HAP-1 (cell line): ENCODE data around the gene AP2A2.

Source experiments
- DNase-seq, 2 experiments: peaks; one replicate each; pipeline ENCODE4 v3.0.0-alpha.2; 2016 to 2020; ENCODE audit warnings: low spot score in 2 of 2
- H3K27me3 ChIP-seq: fragments of 250-450 bp; sonication (Bioruptor Pico); 2 replicates; pipeline ENCODE4 v1.5.1; 2020; ENCODE audit warnings: low read depth, mild to moderate bottlenecking, moderate library complexity
- H3K36me3 ChIP-seq: fragments of 250-450 bp; sonication (Bioruptor Pico); replicated peaks from 2 replicates; pipeline ENCODE4 v1.5.1; 2020; ENCODE audit warnings: mild to moderate bottlenecking
- H3K4me1 ChIP-seq: fragments of 250-450 bp; sonication (Bioruptor Pico); 2 replicates; pipeline ENCODE4 v1.5.1; 2020; ENCODE audit warnings: mild to moderate bottlenecking
- H3K4me3 ChIP-seq: fragments of 250-450 bp; sonication (Bioruptor Pico); 2 replicates; pipeline ENCODE4 v1.5.1; 2020; ENCODE audit warnings: mild to moderate bottlenecking, moderate library complexity
- H3K9me3 ChIP-seq: fragments of 250-450 bp; sonication (Bioruptor Pico); 2 replicates; pipeline ENCODE4 v1.5.1; 2020; ENCODE audit warnings: mild to moderate bottlenecking, moderate library complexity
- in situ Hi-C: fragments of 300-500 bp; cut with MboI; formaldehyde crosslinking; loops from 3 replicates; pipeline ENCODE4 v1.14.3; 2020; ENCODE audit warnings: low sequenced_read_pairs, inconsistent platforms, mixed read lengths

AP2A2 gene

DNA sequence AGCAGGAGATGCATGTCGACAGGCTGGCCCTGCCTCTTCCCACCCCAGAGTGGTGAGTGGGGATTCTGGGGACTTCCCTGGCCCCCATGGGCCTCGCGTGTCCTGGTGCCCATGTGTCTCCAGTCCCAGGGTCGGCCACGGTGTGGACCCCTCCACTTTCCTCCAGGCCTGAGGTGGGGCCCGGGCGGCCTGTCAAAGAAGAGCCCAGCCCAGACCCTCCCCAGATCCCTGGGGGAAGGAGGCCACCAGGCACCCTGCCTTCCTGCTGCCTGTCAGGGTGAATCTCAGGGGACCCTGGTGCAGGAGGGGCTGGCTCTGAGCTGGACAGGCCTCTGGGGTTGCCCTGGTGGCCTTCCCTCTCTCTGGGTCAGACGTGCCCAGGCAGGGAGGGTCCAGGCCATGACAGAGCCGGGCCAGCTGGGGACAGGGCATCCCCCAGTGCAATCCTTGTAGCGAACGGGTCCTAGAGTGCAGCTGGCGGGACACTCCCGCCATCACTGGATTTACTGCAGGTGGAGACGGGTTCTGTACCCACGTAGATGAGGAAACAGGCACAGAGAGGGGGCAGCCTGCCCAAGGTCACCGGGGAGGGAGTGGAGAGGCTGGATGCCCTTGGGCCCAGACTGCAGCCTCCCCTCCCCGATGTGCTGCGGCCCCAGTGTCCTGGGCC is 124.4 kb downstream of the AP2A2 start:
- Histone ChIP-seq H3K9me3 (no peaks in the 10 kb centered on the region), H3K4me3 (no peak overlapping the region), H3K4me1 (no peaks in the 10 kb centered on the region), H3K27me3 (peaks cover 31% of the 10 kb centered on the region), H3K36me3 (no peaks in the 10 kb centered on the region)
- DNase-seq, result no peak
- in situ Hi-C loops, result loop anchor here (10.0 kb wide), 1 partner anchor 195 kb away; no protein-coding TSS in a partner anchor

- Histone ChIP-seq H3K9me3 (no peaks in the 10 kb centered on the region), H3K36me3 (no peaks in the 10 kb centered on the region), H3K4me3 (no peak overlapping the region), H3K27me3 (peaks cover 35% of the 10 kb centered on the region), H3K4me1 (no peaks in the 10 kb centered on the region)
- DNase-seq, result peak; percentile 63 to 82
- in situ Hi-C loops, result loop anchor here (10.0 kb wide), 1 partner anchor 196 kb away; no protein-coding TSS in a partner anchor
These were observed 125.1 kb downstream of the AP2A2 start for GRCh38 chr11:1050581-1051355.

DNA sequence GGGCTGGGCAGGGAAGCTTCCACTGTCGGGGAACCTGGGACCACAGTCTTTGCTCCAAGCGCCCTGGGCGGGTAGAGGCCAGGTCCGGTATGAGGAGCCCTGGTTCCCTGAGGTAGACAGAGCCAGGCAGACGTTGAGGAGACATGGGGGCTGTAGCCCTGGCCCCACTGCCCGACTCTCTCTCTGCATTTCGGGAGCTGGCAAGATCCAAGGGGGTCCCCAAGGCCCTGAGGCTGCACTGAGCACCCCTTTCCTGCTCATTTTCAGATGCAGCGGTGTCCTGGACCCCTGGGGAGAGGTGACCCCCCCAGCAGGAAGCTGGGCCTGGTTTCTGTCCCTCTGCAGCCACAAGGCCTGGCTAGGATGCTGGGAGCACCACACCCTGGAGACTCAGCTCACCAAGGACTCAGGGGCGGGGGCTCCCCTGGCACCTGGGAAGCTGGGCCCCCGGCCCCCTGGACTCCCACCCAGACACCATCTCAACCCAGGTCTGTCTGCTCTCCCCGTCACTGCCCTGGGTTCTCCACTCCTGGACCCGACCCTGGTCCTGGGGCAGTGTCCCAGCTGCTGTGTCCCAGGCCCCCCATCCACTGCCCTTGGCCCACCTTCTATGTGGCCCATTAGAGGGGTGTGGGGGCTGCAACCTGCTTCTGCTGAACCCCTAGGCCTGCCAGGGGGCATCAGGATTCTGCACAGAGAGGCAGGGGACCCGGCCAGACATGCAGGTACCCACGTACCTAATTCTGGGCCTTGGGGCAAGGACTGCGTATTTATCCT is 125.9 kb downstream of the AP2A2 start:
- Histone ChIP-seq H3K27me3 (peaks cover 35% of the 10 kb centered on the region), H3K4me1 (no peaks in the 10 kb centered on the region), H3K9me3 (no peaks in the 10 kb centered on the region), H3K36me3 (no peaks in the 10 kb centered on the region), H3K4me3 (no peak overlapping the region)
- no peak for DNase-seq
- in situ Hi-C loops, result loop anchor here (10.0 kb wide), 1 partner anchor 197 kb away; no protein-coding TSS in a partner anchor

- Histone ChIP-seq H3K9me3 (no peaks in the 10 kb centered on the region), H3K36me3 (no peaks in the 10 kb centered on the region), H3K4me1 (no peaks in the 10 kb centered on the region), H3K4me3 (no peak overlapping the region), H3K27me3 (peaks cover 31% of the 10 kb centered on the region)
- DNase-seq, result no peak
- in situ Hi-C loops, result loop anchor here (10.0 kb wide), 1 partner anchor 198 kb away; no protein-coding TSS in a partner anchor
These were observed 126.7 kb downstream of the AP2A2 start for GRCh38 chr11:1052133-1053011.

DNA sequence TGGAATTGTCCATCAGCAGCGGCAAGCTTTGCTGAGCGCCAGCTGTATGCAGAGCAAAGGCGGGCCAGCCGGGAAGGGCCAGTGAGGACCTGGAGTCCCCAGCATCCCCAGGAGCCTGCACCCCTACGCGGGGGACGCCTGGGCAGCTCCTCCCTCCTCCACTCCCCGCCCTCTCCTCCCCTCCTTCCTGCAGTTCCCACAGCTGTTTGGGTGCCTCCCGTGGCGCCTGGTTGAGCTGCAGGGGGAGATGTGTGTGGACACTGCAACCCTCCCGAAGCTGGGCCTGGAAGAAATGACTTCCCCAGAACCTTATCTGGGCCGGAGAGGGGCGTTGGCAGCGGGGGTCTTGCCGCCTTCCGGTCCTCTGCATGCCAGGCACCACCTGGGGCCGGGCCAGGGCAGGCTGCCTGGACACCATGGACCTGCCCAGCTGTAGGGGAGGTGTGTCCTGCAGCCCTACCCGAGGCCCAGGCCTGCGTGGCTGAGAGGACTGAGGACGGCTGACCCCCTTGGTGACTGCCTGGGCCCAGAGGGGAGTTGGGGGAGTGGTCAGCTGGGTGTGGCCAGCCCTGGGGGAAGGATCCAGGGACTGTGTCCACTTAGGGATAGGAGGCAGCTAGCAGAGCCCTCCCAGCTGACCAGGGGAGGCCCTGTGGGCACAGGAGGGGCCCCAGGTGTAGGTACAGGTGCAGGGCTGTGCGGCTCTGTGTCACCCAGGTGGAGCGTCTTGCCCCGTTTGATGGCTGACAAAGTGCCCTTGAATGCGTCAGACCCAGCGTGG is 127.6 kb downstream of the AP2A2 start:
- DNase-seq, result no peak
- Histone ChIP-seq H3K4me1 (no peaks in the 10 kb centered on the region), H3K27me3 (peaks cover 24% of the 10 kb centered on the region), H3K9me3 (no peaks in the 10 kb centered on the region), H3K4me3 (no peak overlapping the region), H3K36me3 (no peaks in the 10 kb centered on the region)
- in situ Hi-C loops, result loop anchor here (10.0 kb wide), 1 partner anchor 199 kb away; no protein-coding TSS in a partner anchor

GRCh38 chr11:1054143-1055108 is 128.8 kb downstream of the AP2A2 start:
- in situ Hi-C loops, result loop anchor here (10.0 kb wide), 1 partner anchor 200 kb away; no protein-coding TSS in a partner anchor
- H3K4me1 ChIP-seq, result no peaks in the 10 kb centered on the region
- no peaks in the 10 kb centered on the region for H3K36me3 ChIP-seq
- H3K4me3 ChIP-seq, result no peak overlapping the region
- peaks cover 18% of the 10 kb centered on the region for H3K27me3 ChIP-seq
- H3K9me3 ChIP-seq, result no peaks in the 10 kb centered on the region
- DNase-seq, result no peak

DNA sequence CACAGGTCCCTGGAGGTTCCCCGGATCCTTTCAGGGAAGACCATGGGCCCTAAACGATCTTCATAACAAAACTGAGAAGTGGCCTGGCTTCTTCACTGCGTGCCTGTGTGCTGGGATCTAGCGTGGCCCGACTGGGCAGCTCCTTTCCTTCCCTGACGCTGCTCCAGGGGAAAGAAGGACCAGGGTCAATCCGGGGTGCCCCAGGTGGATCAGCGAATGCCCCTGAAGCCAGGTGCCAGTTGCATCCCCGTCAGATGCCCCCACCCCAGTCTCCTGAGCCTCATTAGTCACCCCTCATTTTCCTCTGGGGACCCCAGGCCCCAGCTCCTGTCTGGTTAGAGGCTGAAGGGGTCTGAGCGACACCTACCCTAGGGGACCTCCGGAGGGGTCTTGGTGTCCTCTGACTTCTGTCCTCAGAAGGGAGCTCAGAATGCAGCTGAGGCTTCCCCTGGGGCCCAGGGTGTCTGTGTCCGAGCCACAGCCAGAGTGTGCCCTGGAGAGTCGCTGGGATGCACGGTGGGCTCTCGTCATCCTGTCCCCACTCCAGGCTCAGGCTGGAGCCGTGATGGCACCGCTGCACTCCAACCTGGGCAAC is 129.5 kb downstream of the AP2A2 start:
- in situ Hi-C loops, result loop anchor here (10.0 kb wide), 1 partner anchor 200 kb away; no protein-coding TSS in a partner anchor
- DNase-seq, result no peak
- Histone ChIP-seq H3K9me3 (no peaks in the 10 kb centered on the region), H3K27me3 (peaks cover 18% of the 10 kb centered on the region), H3K36me3 (no peaks in the 10 kb centered on the region), H3K4me3 (no peak overlapping the region), H3K4me1 (no peaks in the 10 kb centered on the region; the same call in 1 of the 2 replicates)

DNA sequence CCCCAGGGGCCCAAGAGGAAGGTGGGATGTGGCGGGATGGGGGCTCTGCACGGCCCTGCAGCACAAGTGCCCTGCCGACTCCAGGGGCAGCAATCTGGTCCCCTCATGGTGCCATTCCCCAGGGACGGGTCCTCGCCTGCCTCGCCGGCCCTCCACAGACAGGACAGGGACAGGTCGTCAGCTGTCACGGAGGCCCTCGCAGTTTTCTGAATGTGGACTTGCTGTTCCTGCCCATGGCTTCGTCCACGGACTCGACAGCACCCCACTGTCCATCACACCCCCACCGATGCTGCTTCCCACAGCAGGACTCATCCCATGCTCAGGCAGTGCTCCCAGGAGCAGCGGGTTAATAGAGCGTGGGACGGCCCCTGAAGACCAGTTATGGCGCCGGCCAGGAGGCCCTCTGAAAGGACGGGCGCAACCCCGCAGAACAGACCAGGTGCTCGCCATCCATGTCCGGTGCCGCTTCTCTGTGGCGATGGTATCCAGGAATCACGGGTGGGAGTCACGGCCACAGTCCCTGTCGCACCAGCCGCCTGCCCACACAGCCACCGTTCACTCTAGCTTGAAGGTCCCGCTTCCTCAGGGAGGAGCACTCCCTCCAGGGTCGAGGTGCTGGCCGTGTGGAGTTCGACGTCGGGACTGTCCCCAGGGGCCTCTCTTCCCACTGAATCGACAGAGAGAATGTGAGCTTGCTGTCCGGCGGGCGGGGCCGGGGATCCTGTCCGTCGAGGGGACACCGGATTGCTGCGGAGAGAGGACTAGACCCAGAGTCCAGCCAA is 130.5 kb downstream of the AP2A2 start:
- no peaks in the 10 kb centered on the region; the same call in 1 of the 2 replicates for H3K4me1 ChIP-seq
- in situ Hi-C loops, result loop anchor here (10.0 kb wide), 1 partner anchor 201 kb away; no protein-coding TSS in a partner anchor
- peak in 1 of 2 experiments; percentile 7 for DNase-seq
- no peaks in the 10 kb centered on the region for H3K36me3 ChIP-seq
- H3K9me3 ChIP-seq, result no peaks in the 10 kb centered on the region; the same call in 1 of the 2 replicates
- H3K4me3 ChIP-seq, result no peak overlapping the region
- peaks cover 18% of the 10 kb centered on the region for H3K27me3 ChIP-seq

DNA sequence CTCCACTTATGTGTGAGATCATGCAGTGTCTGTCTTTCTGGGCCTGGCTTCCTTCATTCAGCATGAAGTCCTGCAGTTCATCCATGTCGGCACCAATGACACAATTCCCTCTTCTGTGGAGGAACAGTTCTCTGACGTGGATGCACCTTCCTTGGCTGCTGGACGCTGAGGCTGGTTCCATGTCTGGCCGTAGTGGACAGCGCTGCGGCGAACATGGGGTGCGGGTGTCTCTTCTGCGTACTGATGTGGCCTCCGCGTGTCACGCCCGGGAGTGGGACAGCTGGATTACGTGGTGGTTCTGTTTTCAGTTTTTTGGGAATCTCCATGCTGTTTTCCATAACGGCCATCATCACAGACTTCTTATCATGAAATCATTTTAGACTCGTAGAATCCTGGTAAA is 132.1 kb downstream of the AP2A2 start:
- DNase-seq, result no peak
- H3K9me3 ChIP-seq, result peaks cover 9% of the 10 kb centered on the region; the same call in 1 of the 2 replicates
- no peak overlapping the region for H3K4me3 ChIP-seq
- in situ Hi-C loops, result loop anchor here (10.0 kb wide), 1 partner anchor 203 kb away; no protein-coding TSS in a partner anchor
- H3K36me3 ChIP-seq, result no peaks in the 10 kb centered on the region
- peaks cover 18% of the 10 kb centered on the region for H3K27me3 ChIP-seq
- H3K4me1 ChIP-seq, result no peaks in the 10 kb centered on the region; the same call in 1 of the 2 replicates

DNA sequence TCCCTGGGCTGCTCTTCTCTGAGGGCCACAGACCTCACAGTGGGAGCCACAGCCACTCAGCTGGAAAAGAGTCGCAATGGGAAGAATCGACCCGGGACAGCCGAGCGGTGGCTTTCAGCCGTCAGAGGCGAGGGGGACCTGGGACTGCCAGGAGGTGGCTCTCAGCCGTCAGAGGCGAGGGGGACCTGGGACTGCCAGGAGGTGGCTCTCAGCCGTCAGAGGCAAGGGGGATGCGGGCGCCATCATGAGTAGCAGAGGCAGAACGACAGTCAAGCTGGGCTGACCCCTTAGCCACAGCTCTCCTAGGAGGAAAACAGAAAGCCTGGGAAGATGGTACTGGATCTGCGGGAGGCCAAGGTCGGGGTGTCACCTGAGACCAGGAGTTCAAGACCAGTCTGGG is 134.1 kb downstream of the AP2A2 start:
- H3K27me3 ChIP-seq, result peaks cover 7% of the 10 kb centered on the region
- no peak for DNase-seq
- H3K9me3 ChIP-seq, result peaks cover 9% of the 10 kb centered on the region; the same call in 1 of the 2 replicates
- no peak overlapping the region for H3K4me3 ChIP-seq
- in situ Hi-C loops, result loop anchor here (10.0 kb wide), 1 partner anchor 205 kb away; no protein-coding TSS in a partner anchor
- H3K4me1 ChIP-seq, result no peaks in the 10 kb centered on the region; the same call in none of the 2 replicates
- H3K36me3 ChIP-seq, result no peaks in the 10 kb centered on the region
